Measurements from ENCODE around the gene INPP4A.

The INPP4A gene

DNA sequence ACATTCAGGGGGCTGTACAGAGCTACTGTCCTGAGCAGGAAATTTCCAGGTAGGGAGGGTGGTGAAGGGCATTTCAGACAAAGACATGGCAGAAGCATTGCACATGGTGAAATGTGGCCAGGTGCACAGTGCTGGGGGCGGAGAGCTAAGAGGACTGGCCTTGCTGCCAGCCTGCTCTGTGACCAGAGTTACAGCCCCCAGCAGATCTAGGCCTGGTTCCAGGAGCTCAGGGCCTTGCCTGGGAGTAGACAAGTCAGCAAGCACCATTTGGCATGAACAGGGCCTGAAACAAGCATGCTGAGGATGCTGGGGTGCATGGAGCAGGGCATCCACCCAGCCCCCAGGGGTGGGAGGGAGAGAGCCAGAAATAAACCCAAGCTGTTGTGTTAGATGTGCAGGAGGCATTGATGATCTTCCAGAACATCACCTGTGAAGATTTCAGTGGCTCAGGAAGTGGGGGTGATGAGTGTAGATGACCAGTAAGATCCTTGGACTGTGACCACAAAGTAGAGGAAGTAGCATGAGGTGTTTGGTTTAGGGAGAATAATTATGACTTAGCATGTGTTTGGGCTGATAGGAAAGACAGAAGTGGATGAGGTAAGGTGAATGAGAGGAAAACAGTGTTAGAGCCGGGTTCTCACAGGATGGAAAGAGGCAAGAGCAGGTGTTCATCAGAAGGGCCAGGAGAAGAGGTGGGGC is 102.6 kb downstream of the INPP4A start:
- no peaks in the 10 kb centered on the region for H3K9me3 Mint-ChIP-seq
- TF ChIP-seq, protein P1, sequence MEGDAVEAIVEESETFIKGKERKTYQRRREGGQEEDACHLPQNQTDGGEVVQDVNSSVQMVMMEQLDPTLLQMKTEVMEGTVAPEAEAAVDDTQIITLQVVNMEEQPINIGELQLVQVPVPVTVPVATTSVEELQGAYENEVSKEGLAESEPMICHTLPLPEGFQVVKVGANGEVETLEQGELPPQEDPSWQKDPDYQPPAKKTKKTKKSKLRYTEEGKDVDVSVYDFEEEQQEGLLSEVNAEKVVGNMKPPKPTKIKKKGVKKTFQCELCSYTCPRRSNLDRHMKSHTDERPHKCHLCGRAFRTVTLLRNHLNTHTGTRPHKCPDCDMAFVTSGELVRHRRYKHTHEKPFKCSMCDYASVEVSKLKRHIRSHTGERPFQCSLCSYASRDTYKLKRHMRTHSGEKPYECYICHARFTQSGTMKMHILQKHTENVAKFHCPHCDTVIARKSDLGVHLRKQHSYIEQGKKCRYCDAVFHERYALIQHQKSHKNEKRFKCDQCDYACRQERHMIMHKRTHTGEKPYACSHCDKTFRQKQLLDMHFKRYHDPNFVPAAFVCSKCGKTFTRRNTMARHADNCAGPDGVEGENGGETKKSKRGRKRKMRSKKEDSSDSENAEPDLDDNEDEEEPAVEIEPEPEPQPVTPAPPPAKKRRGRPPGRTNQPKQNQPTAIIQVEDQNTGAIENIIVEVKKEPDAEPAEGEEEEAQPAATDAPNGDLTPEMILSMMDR (IDR thresholded peaks at IDR 0.05) = no peak
- no peaks in the 10 kb centered on the region for H3K27me3 Mint-ChIP-seq (ENCODE audit: low read depth, poor library complexity)
- DNase-seq = no peak
- peak overlapping the region; percentile 78 for H3K27ac Mint-ChIP-seq
- H3K36me3 Mint-ChIP-seq (ENCODE audit: low read depth) = peaks cover 56% of the 10 kb centered on the region
- no peak overlapping the region for H3K4me3 Mint-ChIP-seq
- H3K4me1 Mint-ChIP-seq = no peaks in the 10 kb centered on the region

DNA sequence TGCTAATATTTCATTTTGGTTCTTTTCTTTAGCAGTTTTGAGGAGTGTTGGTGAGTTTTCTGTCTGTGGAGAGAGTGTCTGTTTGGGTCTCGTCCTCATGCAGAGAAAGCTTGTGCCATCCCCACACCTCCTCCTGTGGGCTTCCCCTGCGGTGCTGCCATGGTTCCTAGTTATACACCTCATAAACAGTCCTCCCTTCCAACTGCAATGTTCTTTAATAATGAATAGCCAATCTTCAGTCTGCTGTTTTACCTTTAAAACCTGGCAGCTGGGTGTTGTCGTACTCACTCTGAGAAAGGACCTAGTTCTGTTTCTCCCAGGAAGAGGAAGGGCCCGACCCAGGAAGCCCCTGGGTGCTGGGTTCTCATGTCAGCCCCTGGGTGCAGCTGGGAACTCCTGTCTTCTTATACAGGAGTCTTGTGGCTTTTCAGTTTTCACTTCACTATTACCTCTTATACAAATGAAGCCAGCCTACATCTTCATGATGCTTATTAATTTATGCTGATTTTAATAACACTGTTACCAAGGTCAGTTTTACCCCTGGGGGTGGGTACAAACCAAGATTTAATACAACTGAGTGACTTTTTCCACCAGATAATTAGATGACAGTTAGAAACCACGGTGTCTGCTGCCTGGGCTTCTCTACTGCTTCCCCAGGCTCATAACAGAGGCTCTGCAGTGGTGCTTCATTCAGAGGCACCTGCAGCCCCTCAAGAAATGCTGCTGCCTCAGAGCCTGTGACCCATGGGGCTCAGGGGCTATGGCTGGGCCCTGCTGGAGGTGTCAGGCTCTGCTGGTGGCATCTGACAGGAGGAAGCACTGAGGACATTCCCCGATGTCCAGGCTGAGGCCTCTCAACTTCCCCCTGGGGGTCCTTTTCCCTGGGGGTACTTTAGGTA is 104.5 kb downstream of the INPP4A start:
- TF ChIP-seq, protein P1 (IDR thresholded peaks at IDR 0.05) = no peak

DNA sequence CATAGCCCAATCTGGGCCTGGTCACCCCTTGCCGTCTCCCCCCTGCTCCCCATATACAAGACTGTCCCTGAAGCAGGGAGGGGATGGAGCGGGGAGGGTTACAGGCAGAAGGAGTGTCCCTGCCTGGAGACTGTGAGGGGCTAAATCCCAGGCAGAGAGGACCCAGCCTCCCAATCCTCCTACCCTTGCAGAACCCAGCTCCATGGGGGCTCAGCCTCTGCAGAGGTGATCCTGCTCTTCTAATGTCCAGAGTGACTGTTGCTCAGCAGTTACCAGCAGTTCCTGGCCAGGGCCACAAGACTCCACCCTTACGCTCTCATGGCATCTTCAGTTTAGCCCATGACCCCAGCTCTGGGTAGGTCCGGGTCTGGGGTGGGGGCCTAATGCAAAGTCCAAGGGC is 105.5 kb downstream of the INPP4A start:
- Mint-ChIP-seq H3K36me3 (ENCODE audit: low read depth) (peaks cover 57% of the 10 kb centered on the region), H3K4me3 (no peak overlapping the region), H3K27me3 (ENCODE audit: low read depth, poor library complexity) (no peaks in the 10 kb centered on the region), H3K9me3 (no peaks in the 10 kb centered on the region), H3K27ac (no peak overlapping the region), H3K4me1 (no peaks in the 10 kb centered on the region)
- TF ChIP-seq, protein P1 (IDR thresholded peaks at IDR 0.05) = no peak
- no peak for DNase-seq

More for the DNA sequence above, 104.5 kb downstream of the INPP4A start:
- no peaks in the 10 kb centered on the region for H3K27me3 Mint-ChIP-seq (ENCODE audit: low read depth, poor library complexity)
- peaks cover 60% of the 10 kb centered on the region for H3K36me3 Mint-ChIP-seq (ENCODE audit: low read depth)
- H3K4me1 Mint-ChIP-seq = no peaks in the 10 kb centered on the region
- DNase-seq = no peak
- no peak overlapping the region for H3K27ac Mint-ChIP-seq
- no peaks in the 10 kb centered on the region for H3K9me3 Mint-ChIP-seq
- no peak overlapping the region for H3K4me3 Mint-ChIP-seq

DNA sequence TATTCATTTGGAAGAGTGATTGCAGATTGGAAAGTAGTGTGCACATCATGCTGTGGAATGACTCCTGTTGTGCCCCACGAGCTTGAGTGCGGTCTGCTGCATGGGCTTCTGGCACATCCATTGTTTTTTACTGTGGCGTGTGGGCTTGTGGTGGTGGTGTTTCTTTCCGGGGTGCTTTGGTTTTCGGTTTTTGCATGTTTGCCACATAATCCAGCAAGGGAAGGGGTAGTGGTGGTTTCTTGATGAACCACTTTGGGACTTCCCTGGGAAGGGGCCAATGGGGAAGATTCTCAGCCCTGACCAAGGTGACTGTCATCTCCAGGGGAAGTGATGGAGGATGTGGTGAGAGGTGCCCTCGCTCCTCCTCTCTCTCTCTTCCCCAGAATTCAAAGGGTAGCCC is 106.7 kb downstream of the INPP4A start:
- Mint-ChIP-seq H3K4me1 (peaks cover 6% of the 10 kb centered on the region), H3K27me3 (ENCODE audit: low read depth, poor library complexity) (no peaks in the 10 kb centered on the region), H3K9me3 (no peaks in the 10 kb centered on the region), H3K4me3 (no peak overlapping the region), H3K36me3 (ENCODE audit: low read depth) (peaks cover 48% of the 10 kb centered on the region), H3K27ac (no peak overlapping the region)
- TF ChIP-seq, protein P1 (IDR thresholded peaks at IDR 0.05) = no peak
- no peak for DNase-seq

DNA sequence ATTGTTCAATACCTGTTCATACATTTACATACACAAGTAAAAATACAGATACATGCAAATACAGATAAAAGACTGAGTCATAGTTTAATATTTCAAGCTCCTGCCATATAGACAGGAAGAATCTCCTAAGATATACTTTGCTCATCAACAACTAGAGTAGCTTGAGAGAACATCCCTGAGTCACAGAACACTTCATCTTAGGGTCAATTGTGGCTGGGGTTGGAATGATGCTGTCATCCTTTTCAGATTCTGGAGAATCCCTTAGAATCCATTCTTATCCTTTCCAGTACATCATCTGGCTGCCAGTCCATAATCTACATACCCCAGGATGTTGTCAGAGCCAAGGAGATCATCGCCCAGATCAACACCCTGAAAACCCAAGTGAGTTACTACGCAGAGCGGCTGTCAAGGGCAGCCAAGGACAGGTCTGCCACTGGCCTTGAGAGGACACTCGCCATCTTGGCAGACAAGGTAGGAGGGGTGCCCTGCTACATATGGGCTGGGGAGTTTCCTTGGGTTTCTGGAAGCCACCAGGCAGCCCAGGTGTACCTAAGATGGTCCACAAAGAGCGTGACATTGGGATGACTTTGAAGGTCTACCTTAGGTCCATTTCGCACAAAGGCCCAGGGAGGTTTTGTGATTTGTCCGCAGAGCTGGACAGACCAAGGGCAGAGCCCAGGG is 108.0 kb downstream of the INPP4A start:
- no peak overlapping the region for H3K4me3 Mint-ChIP-seq
- peaks cover 45% of the 10 kb centered on the region for H3K36me3 Mint-ChIP-seq (ENCODE audit: low read depth)
- H3K27me3 Mint-ChIP-seq (ENCODE audit: low read depth, poor library complexity) = no peaks in the 10 kb centered on the region
- no peak for DNase-seq
- no peaks in the 10 kb centered on the region for H3K9me3 Mint-ChIP-seq
- peaks cover 6% of the 10 kb centered on the region for H3K4me1 Mint-ChIP-seq
- no peak overlapping the region for H3K27ac Mint-ChIP-seq
- TF ChIP-seq, protein P1 (IDR thresholded peaks at IDR 0.05) = no peak

Data from nephron progenitor cell (in vitro differentiated cells).